ENCODE data around the gene DHRSX.

The DHRSX gene

GRCh38 chrX:2490634-2491033 lies 10.1 kb downstream of the DHRSX start:
- no CpG with 5 or more reads among the region's 22 CpGs for WGBS (ENCODE audit: extremely low coverage, insufficient coverage, low lambda C conversion rate)

GRCh38 chrX:2489446-2490445 lies 11.0 kb downstream of the DHRSX start:
- Histone ChIP-seq H3K27ac (ENCODE audit: low read depth, low read length) (no peak overlapping the region), H3K4me3 (ENCODE audit: low read length) (no peak overlapping the region), H2BK15ac (replicated peaks; ENCODE audit: low read depth) (no peak overlapping the region), H3K4me1 (ENCODE audit: control insufficient read depth, low read depth, low read length) (peaks cover 8% of the 10 kb centered on the region), H3K23ac (ENCODE audit: low read length) (no peak overlapping the region), H2AK5ac (ENCODE audit: low read length) (no peak overlapping the region), H3K79me1 (ENCODE audit: low read length) (peaks cover 24% of the 10 kb centered on the region), H4K8ac (ENCODE audit: low read depth, low read length) (no peak overlapping the region), H3K4ac (ENCODE audit: low read depth, low read length) (no peak overlapping the region), H3K9ac (ENCODE audit: low read length) (no peak overlapping the region), H4K5ac (ENCODE audit: low read length) (no peak overlapping the region), H2BK120ac (ENCODE audit: low read depth, low read length) (no peak overlapping the region), H3K79me2 (ENCODE audit: control insufficient read depth, insufficient read depth, low read length) (peaks cover 30% of the 10 kb centered on the region), H3K27me3 (ENCODE audit: insufficient read depth, low read length, poor library complexity) (no peaks in the 10 kb centered on the region), H3K56ac (ENCODE audit: low read length) (no peak overlapping the region), H3K36me3 (ENCODE audit: control insufficient read depth, insufficient read depth, low read length) (peaks cover 8% of the 10 kb centered on the region), H3K18ac (ENCODE audit: low read length) (no peak overlapping the region), H3K4me2 (ENCODE audit: low read length) (no peak overlapping the region), H2BK5ac (ENCODE audit: low read length) (no peak overlapping the region)
- no peak for DNase-seq
- WGBS (ENCODE audit: extremely low coverage, insufficient coverage, low lambda C conversion rate), result no CpG with 5 or more reads among the region's 65 CpGs

More at GRCh38 chrX:2490634-2491033, 10.1 kb downstream of the DHRSX start:
- no peak overlapping the region for H3K27ac ChIP-seq (ENCODE audit: low read depth, low read length)
- no peak overlapping the region for H3K9ac ChIP-seq (ENCODE audit: low read length)
- peaks cover 26% of the 10 kb centered on the region for H3K79me1 ChIP-seq (ENCODE audit: low read length)
- H2BK120ac ChIP-seq (ENCODE audit: low read depth, low read length), result no peak overlapping the region
- no peak overlapping the region for H3K4me3 ChIP-seq (ENCODE audit: low read length)
- H3K56ac ChIP-seq (ENCODE audit: low read length), result no peak overlapping the region
- no peak overlapping the region for H3K18ac ChIP-seq (ENCODE audit: low read length)
- H3K4me2 ChIP-seq (ENCODE audit: low read length), result no peak overlapping the region
- no peak overlapping the region for H4K8ac ChIP-seq (ENCODE audit: low read depth, low read length)
- no peak overlapping the region for H4K5ac ChIP-seq (ENCODE audit: low read length)
- no peak for DNase-seq
- no peak overlapping the region for H3K4ac ChIP-seq (ENCODE audit: low read depth, low read length)
- H3K4me1 ChIP-seq (ENCODE audit: control insufficient read depth, low read depth, low read length), result peaks cover 4% of the 10 kb centered on the region
- H3K36me3 ChIP-seq (ENCODE audit: control insufficient read depth, insufficient read depth, low read length), result peaks cover 10% of the 10 kb centered on the region
- H3K23ac ChIP-seq (ENCODE audit: low read length), result no peak overlapping the region
- H3K79me2 ChIP-seq (ENCODE audit: control insufficient read depth, insufficient read depth, low read length), result peaks cover 30% of the 10 kb centered on the region
- H2BK5ac ChIP-seq (ENCODE audit: low read length), result no peak overlapping the region
- no peak overlapping the region for H2BK15ac ChIP-seq (replicated peaks; ENCODE audit: low read depth)
- H2AK5ac ChIP-seq (ENCODE audit: low read length), result no peak overlapping the region
- no peaks in the 10 kb centered on the region for H3K27me3 ChIP-seq (ENCODE audit: insufficient read depth, low read length, poor library complexity)

GRCh38 chrX:2488621-2489285 lies 12.0 kb downstream of the DHRSX start:
- Histone ChIP-seq H3K79me1 (ENCODE audit: low read length) (peaks cover 24% of the 10 kb centered on the region), H2AK5ac (ENCODE audit: low read length) (no peak overlapping the region), H3K27me3 (ENCODE audit: insufficient read depth, low read length, poor library complexity) (no peaks in the 10 kb centered on the region), H3K18ac (ENCODE audit: low read length) (no peak overlapping the region), H4K5ac (ENCODE audit: low read length) (no peak overlapping the region), H3K79me2 (ENCODE audit: control insufficient read depth, insufficient read depth, low read length) (peaks cover 33% of the 10 kb centered on the region), H3K4me1 (ENCODE audit: control insufficient read depth, low read depth, low read length) (peaks cover 8% of the 10 kb centered on the region), H4K8ac (ENCODE audit: low read depth, low read length) (no peak overlapping the region), H3K36me3 (ENCODE audit: control insufficient read depth, insufficient read depth, low read length) (peaks cover 8% of the 10 kb centered on the region), H2BK120ac (ENCODE audit: low read depth, low read length) (no peak overlapping the region), H2BK15ac (replicated peaks; ENCODE audit: low read depth) (no peak overlapping the region), H3K4me2 (ENCODE audit: low read length) (no peak overlapping the region), H3K23ac (ENCODE audit: low read length) (no peak overlapping the region), H2BK5ac (ENCODE audit: low read length) (no peak overlapping the region), H3K4me3 (ENCODE audit: low read length) (no peak overlapping the region), H3K56ac (ENCODE audit: low read length) (no peak overlapping the region), H3K9ac (ENCODE audit: low read length) (no peak overlapping the region), H3K4ac (ENCODE audit: low read depth, low read length) (no peak overlapping the region), H3K27ac (ENCODE audit: low read depth, low read length) (no peak overlapping the region)
- DNase-seq, result no peak
- WGBS (ENCODE audit: extremely low coverage, insufficient coverage, low lambda C conversion rate), result no CpG with 5 or more reads among the region's 50 CpGs

GRCh38 chrX:2487366-2487765 lies 13.4 kb downstream of the DHRSX start:
- Histone ChIP-seq H3K56ac (ENCODE audit: low read length) (no peak overlapping the region), H2BK15ac (replicated peaks; ENCODE audit: low read depth) (no peak overlapping the region), H3K79me2 (ENCODE audit: control insufficient read depth, insufficient read depth, low read length) (peaks cover 25% of the 10 kb centered on the region), H3K23ac (ENCODE audit: low read length) (no peak overlapping the region), H4K5ac (ENCODE audit: low read length) (no peak overlapping the region), H3K36me3 (ENCODE audit: control insufficient read depth, insufficient read depth, low read length) (peaks cover 8% of the 10 kb centered on the region), H4K8ac (ENCODE audit: low read depth, low read length) (no peak overlapping the region), H2AK5ac (ENCODE audit: low read length) (no peak overlapping the region), H3K18ac (ENCODE audit: low read length) (no peak overlapping the region), H2BK5ac (ENCODE audit: low read length) (no peak overlapping the region), H2BK120ac (ENCODE audit: low read depth, low read length) (no peak overlapping the region), H3K4ac (ENCODE audit: low read depth, low read length) (no peak overlapping the region), H3K4me2 (ENCODE audit: low read length) (no peak overlapping the region), H3K27me3 (ENCODE audit: insufficient read depth, low read length, poor library complexity) (no peaks in the 10 kb centered on the region), H3K4me3 (ENCODE audit: low read length) (no peak overlapping the region), H3K4me1 (ENCODE audit: control insufficient read depth, low read depth, low read length) (peaks cover 8% of the 10 kb centered on the region), H3K79me1 (ENCODE audit: low read length) (peaks cover 20% of the 10 kb centered on the region), H3K9ac (ENCODE audit: low read length) (no peak overlapping the region), H3K27ac (ENCODE audit: low read depth, low read length) (no peak overlapping the region)
- DNase-seq, result no peak
- no CpG with 5 or more reads among the region's 16 CpGs for WGBS (ENCODE audit: extremely low coverage, insufficient coverage, low lambda C conversion rate)

GRCh38 chrX:2486476-2487133 lies 14.2 kb downstream of the DHRSX start:
- H2AK5ac ChIP-seq (ENCODE audit: low read length), result no peak overlapping the region
- H2BK5ac ChIP-seq (ENCODE audit: low read length), result no peak overlapping the region
- no peak overlapping the region for H4K5ac ChIP-seq (ENCODE audit: low read length)
- no peak overlapping the region for H3K27ac ChIP-seq (ENCODE audit: low read depth, low read length)
- no peak overlapping the region for H2BK120ac ChIP-seq (ENCODE audit: low read depth, low read length)
- no peak overlapping the region for H4K8ac ChIP-seq (ENCODE audit: low read depth, low read length)
- H2BK15ac ChIP-seq (replicated peaks; ENCODE audit: low read depth), result no peak overlapping the region
- WGBS (ENCODE audit: extremely low coverage, insufficient coverage, low lambda C conversion rate), result no CpG with 5 or more reads among the region's 29 CpGs
- peak overlapping the region; percentile 17 for H3K56ac ChIP-seq (ENCODE audit: low read length)
- peak overlapping the region; percentile 34 for H3K9ac ChIP-seq (ENCODE audit: low read length)
- no peak for DNase-seq
- no peak overlapping the region for H3K18ac ChIP-seq (ENCODE audit: low read length)
- H3K79me1 ChIP-seq (ENCODE audit: low read length), result peaks cover 14% of the 10 kb centered on the region
- H3K4ac ChIP-seq (ENCODE audit: low read depth, low read length), result no peak overlapping the region
- H3K4me1 ChIP-seq (ENCODE audit: control insufficient read depth, low read depth, low read length), result peaks cover 8% of the 10 kb centered on the region
- no peak overlapping the region for H3K4me2 ChIP-seq (ENCODE audit: low read length)
- H3K36me3 ChIP-seq (ENCODE audit: control insufficient read depth, insufficient read depth, low read length), result peaks cover 8% of the 10 kb centered on the region
- H3K79me2 ChIP-seq (ENCODE audit: control insufficient read depth, insufficient read depth, low read length), result peaks cover 18% of the 10 kb centered on the region
- H3K4me3 ChIP-seq (ENCODE audit: low read length), result no peak overlapping the region
- no peaks in the 10 kb centered on the region for H3K27me3 ChIP-seq (ENCODE audit: insufficient read depth, low read length, poor library complexity)
- H3K23ac ChIP-seq (ENCODE audit: low read length), result no peak overlapping the region
